Immature natural killer cell (primary cell): ENCODE results near the gene PITPNM3. TPM values are rescaled to one million over a fixed set of nuclear protein-coding genes. Genes with fewer than 3 reads are reported as not detected.

ENCODE experiments used
- DNase-seq, 3 donors: peaks; one replicate each; pipeline ENCODE4 v3.0.0; 2022; ENCODE audit warnings: mixed read lengths in 1 of 3
- H3K27ac Mint-ChIP-seq, 6 donors: one replicate each; pipeline ENCODE4 v1.8.0; 2020; ENCODE audit warnings: mixed read lengths in 6 of 6, mild to moderate bottlenecking in 5 of 6, inconsistent platforms in 4 of 6, moderate library complexity in 3 of 6
- H3K27me3 Mint-ChIP-seq, 3 donors: one replicate each; pipeline ENCODE4 v1.8.0; 2020 to 2021; ENCODE audit warnings: low read depth in 3 of 3, mild to moderate bottlenecking in 3 of 3, mixed read lengths in 3 of 3, moderate library complexity in 3 of 3, inconsistent platforms in 1 of 3
- H3K36me3 Mint-ChIP-seq, 3 donors: one replicate each; pipeline ENCODE4 v1.8.0; 2020; ENCODE audit warnings: mixed read lengths in 3 of 3, inconsistent platforms in 2 of 3, mild to moderate bottlenecking in 2 of 3
- H3K4me1 Mint-ChIP-seq, 2 donors: one replicate each; pipeline ENCODE4 v1.8.0; 2020; ENCODE audit warnings: inconsistent platforms in 2 of 2, mild to moderate bottlenecking in 2 of 2, mixed read lengths in 2 of 2, moderate library complexity in 1 of 2
- H3K4me3 Mint-ChIP-seq, 5 donors: one replicate each; pipeline ENCODE4 v1.8.0; 2020; ENCODE audit warnings: mild to moderate bottlenecking in 5 of 5, mixed read lengths in 5 of 5, inconsistent platforms in 3 of 5, moderate library complexity in 3 of 5
- H3K9me3 Mint-ChIP-seq, 6 donors: one replicate each; pipeline ENCODE4 v1.8.0; 2020; ENCODE audit warnings: mild to moderate bottlenecking in 6 of 6, mixed read lengths in 6 of 6, inconsistent platforms in 4 of 6, moderate library complexity in 3 of 6
- polyA plus RNA-seq, 3 donors: library from polyadenylated mRNA; unstranded; fragments of 300-500 nt; fragmentation: Illumina TruSeq; gene quantifications; one replicate each; pipeline ENCODE4 v1.2.3, GENCODE V29; 2021

The PITPNM3 gene
- polyA plus RNA-seq, 3 donors from 2014 or later: 0.02 TPM; not detected in 2

- H3K4me1 Mint-ChIP-seq: peaks cover 7 to 8% of the 10 kb centered on the region in 2 donors
- peaks cover 10 to 13% (median 12%) of the 10 kb centered on the region in 3 donors for H3K27me3 Mint-ChIP-seq
- no peak for DNase-seq
- peak overlapping the region in 4 of 5 donors; percentile 38 to 51 (median 42) for H3K4me3 Mint-ChIP-seq
- no peaks in the 10 kb centered on the region for H3K36me3 Mint-ChIP-seq
- no peak overlapping the region for H3K27ac Mint-ChIP-seq
- no peaks in the 10 kb centered on the region for H3K9me3 Mint-ChIP-seq
Measured at GRCh38 chr17:6554342-6554741, 2.0 kb downstream of the PITPNM3 start.

- Mint-ChIP-seq H3K4me1 (peaks cover 7 to 8% of the 10 kb centered on the region in 2 donors), H3K9me3 (no peaks in the 10 kb centered on the region), H3K4me3 (no peak overlapping the region), H3K27me3 (peaks cover 5 to 15% (median 11%) of the 10 kb centered on the region in 3 donors), H3K36me3 (no peaks in the 10 kb centered on the region), H3K27ac (no peak overlapping the region)
- no peak for DNase-seq
Measured at GRCh38 chr17:6551869-6552531, 4.4 kb downstream of the PITPNM3 start.

- no peaks in the 10 kb centered on the region for H3K36me3 Mint-ChIP-seq
- no peak for DNase-seq
- H3K27ac Mint-ChIP-seq: no peak overlapping the region
- H3K4me3 Mint-ChIP-seq: no peak overlapping the region
- H3K27me3 Mint-ChIP-seq: peaks cover 5 to 12% (median 9%) of the 10 kb centered on the region in 3 donors
- H3K4me1 Mint-ChIP-seq: peaks cover 6 to 7% of the 10 kb centered on the region in 2 donors
- no peaks in the 10 kb centered on the region for H3K9me3 Mint-ChIP-seq
Measured at GRCh38 chr17:6551356-6551755, 5.0 kb downstream of the PITPNM3 start.

GRCh38 chr17:6549384-6550036 is 6.8 kb downstream of the PITPNM3 start:
- Mint-ChIP-seq H3K4me1 (peaks cover under 1 to 2% of the 10 kb centered on the region in 2 donors), H3K27ac (no peak overlapping the region), H3K36me3 (no peaks in the 10 kb centered on the region), H3K27me3 (peaks cover 0 to 11% (median 9%) of the 10 kb centered on the region in 3 donors), H3K9me3 (no peaks in the 10 kb centered on the region), H3K4me3 (no peak overlapping the region)
- no peak for DNase-seq

- H3K36me3 Mint-ChIP-seq: no peaks in the 10 kb centered on the region
- H3K27me3 Mint-ChIP-seq: peaks cover 0 to 9% (median 9%) of the 10 kb centered on the region in 3 donors
- no peaks in the 10 kb centered on the region for H3K4me1 Mint-ChIP-seq
- no peak for DNase-seq
- no peak overlapping the region for H3K4me3 Mint-ChIP-seq
- no peaks in the 10 kb centered on the region for H3K9me3 Mint-ChIP-seq
- no peak overlapping the region for H3K27ac Mint-ChIP-seq
Measured at GRCh38 chr17:6548578-6549330, 7.6 kb downstream of the PITPNM3 start.

- Mint-ChIP-seq H3K4me3 (no peak overlapping the region), H3K27me3 (peaks cover 0 to 9% (median 5%) of the 10 kb centered on the region in 3 donors)
Measured at GRCh38 chr17:6548034-6548433, 8.3 kb downstream of the PITPNM3 start.

GRCh38 chr17:6547336-6547735 is 9.0 kb downstream of the PITPNM3 start:
- no peaks in the 10 kb centered on the region for H3K9me3 Mint-ChIP-seq
- no peak overlapping the region for H3K4me3 Mint-ChIP-seq
- no peak overlapping the region for H3K27ac Mint-ChIP-seq
- no peaks in the 10 kb centered on the region for H3K4me1 Mint-ChIP-seq
- peaks cover 0 to 9% (median 5%) of the 10 kb centered on the region in 3 donors for H3K27me3 Mint-ChIP-seq
- no peaks in the 10 kb centered on the region for H3K36me3 Mint-ChIP-seq
- no peak for DNase-seq

More at GRCh38 chr17:6548034-6548433, 8.3 kb downstream of the PITPNM3 start:
- no peak for DNase-seq
- Mint-ChIP-seq H3K4me1 (no peaks in the 10 kb centered on the region), H3K36me3 (no peaks in the 10 kb centered on the region), H3K9me3 (no peaks in the 10 kb centered on the region), H3K27ac (no peak overlapping the region)

- Mint-ChIP-seq H3K9me3 (no peaks in the 10 kb centered on the region), H3K27me3 (peaks cover 0 to 9% (median 7%) of the 10 kb centered on the region in 3 donors), H3K27ac (no peak overlapping the region), H3K4me3 (no peak overlapping the region), H3K4me1 (no peaks in the 10 kb centered on the region), H3K36me3 (no peaks in the 10 kb centered on the region)
- DNase-seq: no peak
Measured at GRCh38 chr17:6546069-6546718, 10.2 kb downstream of the PITPNM3 start.

- H3K4me1 Mint-ChIP-seq: no peaks in the 10 kb centered on the region
- H3K9me3 Mint-ChIP-seq: no peaks in the 10 kb centered on the region
- H3K27me3 Mint-ChIP-seq: peaks cover 0 to 9% (median 4%) of the 10 kb centered on the region in 3 donors
- no peak overlapping the region for H3K4me3 Mint-ChIP-seq
- H3K27ac Mint-ChIP-seq: no peak overlapping the region
- no peaks in the 10 kb centered on the region for H3K36me3 Mint-ChIP-seq
- DNase-seq: no peak
Measured at GRCh38 chr17:6545291-6545690, 11.1 kb downstream of the PITPNM3 start.

GRCh38 chr17:6544011-6544370 is 12.4 kb downstream of the PITPNM3 start:
- no peaks in the 10 kb centered on the region for H3K4me1 Mint-ChIP-seq
- no peak overlapping the region for H3K27ac Mint-ChIP-seq
- peaks cover 3 to 8% (median 4%) of the 10 kb centered on the region in 3 donors for H3K27me3 Mint-ChIP-seq
- no peaks in the 10 kb centered on the region for H3K9me3 Mint-ChIP-seq
- H3K4me3 Mint-ChIP-seq: no peak overlapping the region
- H3K36me3 Mint-ChIP-seq: no peaks in the 10 kb centered on the region
- no peak for DNase-seq

- no peak overlapping the region for H3K4me3 Mint-ChIP-seq
- no peaks in the 10 kb centered on the region for H3K36me3 Mint-ChIP-seq
- no peak for DNase-seq
- no peaks in the 10 kb centered on the region for H3K9me3 Mint-ChIP-seq
- H3K27me3 Mint-ChIP-seq: peaks cover 4 to 10% (median 5%) of the 10 kb centered on the region in 3 donors
- no peak overlapping the region for H3K27ac Mint-ChIP-seq
- H3K4me1 Mint-ChIP-seq: no peaks in the 10 kb centered on the region
Measured at GRCh38 chr17:6543079-6544010, 13.0 kb downstream of the PITPNM3 start.

GRCh38 chr17:6542577-6542976 is 13.8 kb downstream of the PITPNM3 start:
- Mint-ChIP-seq H3K27me3 (peaks cover 4 to 10% (median 5%) of the 10 kb centered on the region in 3 donors), H3K9me3 (no peaks in the 10 kb centered on the region), H3K4me1 (no peaks in the 10 kb centered on the region), H3K27ac (no peak overlapping the region), H3K4me3 (no peak overlapping the region), H3K36me3 (no peaks in the 10 kb centered on the region)
- no peak for DNase-seq

- DNase-seq: no peak
- no peak overlapping the region for H3K4me3 Mint-ChIP-seq
- H3K9me3 Mint-ChIP-seq: no peaks in the 10 kb centered on the region
- H3K27ac Mint-ChIP-seq: no peak overlapping the region
- H3K27me3 Mint-ChIP-seq: peaks cover 4 to 5% (median 4%) of the 10 kb centered on the region in 3 donors
- H3K4me1 Mint-ChIP-seq: no peaks in the 10 kb centered on the region
- no peaks in the 10 kb centered on the region for H3K36me3 Mint-ChIP-seq
Measured at GRCh38 chr17:6541886-6542285, 14.5 kb downstream of the PITPNM3 start.
